Frontal cortex (tissue), 4 donors: ENCODE results near the gene ELL. TPM values are rescaled to one million over a fixed set of nuclear protein-coding genes. Genes with fewer than 3 reads are reported as not detected.
"Not testable (repeated sequence)": the region's sequence is repeated elsewhere in the genome, so short reads cannot be mapped to it uniquely, and the experiment has no call there.

Experiments
- DNase-seq, 2 donors: peaks; one replicate each; pipeline ENCODE4 v3.0.0; 2012; ENCODE audit warnings: low spot score in 2 of 2
- FAIRE-seq: peaks from 2 replicates; lab custom pipeline; 2012; peaks lifted over from hg19 to GRCh38; lab: Jason Lieb, UNC
- total RNA-seq: library from RNA; depleted of rRNA; stranded (reverse); fragments of >200 nt; gene quantifications from one replicate; pipeline ENCODE4 v1.2.3, GENCODE V29; 2014
- donor health status: control.
- donor health status: control.
- donor health status: control.

The ELL gene
- total RNA-seq, result 7.7 TPM

GRCh38 chr19:18521692-18522123 is at the start of gene ELL:
TSS of gene ELL (minus strand) at chr19:18522070. CDS start at chr19:18522055, 15 bp downstream.
- DNase-seq (no peak), FAIRE-seq (no peak)

- no peak for FAIRE-seq
These were observed 46.5 kb upstream of the ELL start for GRCh38 chr19:18568367-18568766.

DNA sequence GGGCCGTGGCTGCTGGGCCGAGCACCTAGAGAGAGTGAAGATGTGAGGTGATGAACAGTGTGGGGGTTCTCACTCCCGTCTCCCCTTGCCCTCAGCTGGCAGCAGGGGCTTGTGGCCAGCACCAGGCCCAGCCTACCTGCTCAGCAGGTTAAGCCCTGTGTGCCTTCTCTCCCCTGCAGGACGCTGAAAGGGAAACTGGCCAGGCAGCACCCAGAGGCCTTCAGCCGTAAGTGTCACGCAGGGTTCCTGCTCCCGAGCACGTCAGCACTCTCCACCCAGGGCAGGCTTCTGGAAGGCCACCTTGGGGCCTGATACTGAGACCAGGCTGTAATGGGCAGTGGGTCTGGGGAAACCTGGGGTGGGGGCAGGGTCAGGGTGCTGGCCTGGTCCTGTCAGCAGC is 45.1 kb upstream of the ELL start:
- FAIRE-seq (no peak), DNase-seq (no peak)

More at GRCh38 chr19:18568367-18568766, 46.5 kb upstream of the ELL start:
- no peak for DNase-seq

- FAIRE-seq, result no peak
- no peak for DNase-seq
These were observed 40.2 kb upstream of the ELL start for GRCh38 chr19:18562086-18562485.

- no peak for FAIRE-seq
- DNase-seq, result no peak
These were observed 37.8 kb upstream of the ELL start for GRCh38 chr19:18559685-18560084.

GRCh38 chr19:18558604-18559003 is 36.7 kb upstream of the ELL start:
- DNase-seq, result no peak
- no peak for FAIRE-seq

- DNase-seq (no peak), FAIRE-seq (no peak)
These were observed 36.3 kb upstream of the ELL start for GRCh38 chr19:18558202-18558555.

DNA sequence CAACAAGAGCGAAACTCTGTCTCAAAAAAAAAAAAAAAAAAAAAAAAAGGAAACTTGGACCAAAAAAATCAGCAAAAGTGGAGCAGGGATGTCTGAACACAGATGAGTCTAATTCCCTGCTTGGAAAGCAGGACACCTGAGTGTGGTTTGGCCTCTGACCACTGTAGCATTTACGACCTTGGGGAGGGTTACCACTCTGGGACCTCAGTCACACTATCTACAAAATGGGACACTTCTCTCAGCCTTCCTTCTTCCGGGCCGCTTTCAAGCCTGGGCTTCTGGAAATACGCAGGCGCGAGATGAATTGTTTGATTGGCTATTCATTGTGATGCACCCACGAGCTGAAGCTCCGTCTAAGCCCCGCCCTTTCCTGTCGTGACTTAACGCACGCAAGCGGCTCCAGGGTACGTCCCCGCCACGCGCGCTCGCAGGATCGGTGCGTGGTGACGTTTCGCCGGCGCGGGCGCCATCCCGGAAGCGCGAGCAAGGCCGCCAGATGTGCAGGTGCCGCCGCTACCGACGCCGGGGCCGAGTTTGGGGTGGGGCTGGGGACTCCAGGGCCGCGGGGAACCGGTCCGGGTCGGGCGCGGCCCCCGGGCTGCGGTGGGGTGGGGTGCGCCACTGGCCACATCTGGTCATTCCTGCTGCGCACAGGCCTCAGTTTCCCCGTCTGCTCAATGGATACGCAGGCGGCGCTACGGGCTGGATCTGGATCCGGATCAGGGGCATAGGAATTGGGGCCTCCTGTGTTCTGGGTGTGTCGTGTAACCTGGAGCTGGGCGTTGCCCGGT is 35.7 kb upstream of the ELL start, which contains the start of gene KXD1:
Gene KXD1, plus strand, starts transcription at position 460 of the 791 bp plus-strand sequence. CDS start 4,187 bp downstream, outside the sequence.
- DNase-seq, result peak; percentile 95 to 97
- FAIRE-seq, result peak; percentile 26

DNA sequence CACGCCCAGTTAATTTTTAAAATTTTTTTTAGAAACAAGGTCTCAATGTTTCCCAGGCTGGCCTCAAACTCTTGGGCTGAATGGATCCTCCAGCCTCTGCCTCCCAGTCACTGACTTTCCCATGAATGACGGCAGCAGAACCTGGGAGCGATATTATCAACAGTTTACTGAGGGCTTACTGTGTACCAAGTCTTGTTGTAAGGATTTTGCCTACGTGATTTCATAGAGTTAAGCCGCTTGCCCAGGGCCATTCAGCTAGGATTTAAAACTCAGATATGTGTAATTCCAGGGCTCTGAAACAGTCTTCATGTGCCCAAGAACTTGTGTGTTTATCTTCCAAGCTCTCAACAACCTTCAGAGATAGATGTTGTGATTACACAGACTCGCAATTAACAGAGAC is 29.8 kb upstream of the ELL start:
- DNase-seq, result no peak
- no peak for FAIRE-seq

DNA sequence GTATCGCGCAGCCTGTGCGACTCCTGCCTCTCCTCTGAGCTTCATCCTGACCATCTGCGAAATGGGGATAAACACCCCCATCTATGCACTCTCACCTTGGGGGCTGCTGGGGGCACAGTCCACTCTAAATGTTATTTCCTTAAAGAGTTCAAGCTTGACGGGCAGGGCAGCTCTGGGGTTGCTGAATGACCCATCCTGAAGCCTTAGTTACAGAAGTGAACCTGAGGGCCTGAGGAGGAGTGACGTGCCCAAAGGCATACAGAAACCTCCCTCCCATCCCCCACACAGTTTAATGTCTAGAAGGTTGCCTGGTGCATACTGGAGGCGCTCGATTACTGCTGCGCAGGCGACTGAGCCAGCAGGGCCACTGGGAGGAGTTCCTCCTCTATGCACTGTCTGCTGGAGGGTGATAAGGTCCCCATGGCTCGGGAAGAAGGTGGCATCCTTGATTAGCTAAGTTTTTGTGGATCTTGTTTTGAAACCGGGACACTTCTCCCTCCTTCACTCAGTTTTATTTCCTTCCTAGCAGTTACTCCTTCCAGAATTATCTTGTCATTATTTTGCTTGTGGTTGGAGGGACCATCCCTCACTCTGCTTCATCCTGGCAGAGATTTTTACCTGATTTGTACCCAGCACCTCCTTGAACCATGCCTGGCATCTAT is 22.1 kb upstream of the ELL start:
- FAIRE-seq, result no peak
- DNase-seq, result peak in 1 of 2 donors; percentile 52

- no peak for FAIRE-seq
- peak; percentile 99 for DNase-seq
These were observed 21.3 kb upstream of the ELL start, which contains the start of gene FKBP8 for GRCh38 chr19:18542941-18543813. TSS of gene FKBP8 (minus strand) at chr19:18543573. CDS start at chr19:18541970, 1,603 bp downstream.

DNA sequence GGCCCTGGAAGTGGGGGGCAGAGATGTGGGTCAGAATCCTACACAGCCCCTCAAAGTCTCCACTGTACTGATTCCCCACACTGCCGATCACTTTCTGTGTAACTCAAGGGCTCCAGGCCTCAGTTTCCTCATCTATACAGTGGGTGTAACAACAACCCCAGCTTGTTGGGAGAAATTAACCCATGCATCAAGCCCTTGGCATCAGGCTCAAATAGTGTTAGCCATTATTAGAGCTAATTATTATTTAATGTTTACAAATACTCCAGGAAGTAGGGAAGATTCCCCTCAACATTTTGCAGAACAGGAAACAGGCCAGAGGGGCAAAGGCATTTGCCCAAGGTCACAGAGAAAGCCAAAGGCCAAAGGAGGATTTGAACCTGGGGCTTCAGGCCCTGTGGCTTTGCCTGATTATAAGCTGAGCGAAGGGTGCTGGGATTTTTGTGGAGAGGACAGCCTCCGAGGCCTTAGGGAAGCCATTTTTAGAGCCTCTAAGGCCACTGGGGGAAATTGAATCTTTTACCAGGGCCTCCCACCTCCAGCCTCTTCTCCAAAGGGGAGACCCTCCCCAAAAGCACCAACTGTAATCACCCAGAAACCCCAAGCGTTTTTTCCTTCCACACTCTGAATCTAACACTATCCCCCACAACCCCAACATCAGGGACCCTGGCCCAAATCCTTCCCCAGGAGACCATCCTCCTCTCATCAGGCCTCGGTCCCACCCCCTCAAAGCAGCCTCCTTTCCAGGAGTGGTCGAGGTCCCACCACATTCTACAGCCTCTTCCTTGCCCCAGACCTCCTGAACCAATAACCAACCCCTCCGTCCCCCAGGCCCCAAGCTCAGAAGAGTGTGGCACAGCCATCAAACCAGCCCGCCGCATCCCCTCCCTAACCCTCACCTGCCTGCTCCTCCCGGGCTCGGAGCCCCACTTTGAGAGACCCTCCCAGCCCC is 20.4 kb upstream of the ELL start:
- FAIRE-seq, result no peak
- peak in 1 of 2 donors; percentile 47 for DNase-seq

GRCh38 chr19:18541258-18541991 is 19.6 kb upstream of the ELL start:
- FAIRE-seq (no peak), DNase-seq (no peak)

DNA sequence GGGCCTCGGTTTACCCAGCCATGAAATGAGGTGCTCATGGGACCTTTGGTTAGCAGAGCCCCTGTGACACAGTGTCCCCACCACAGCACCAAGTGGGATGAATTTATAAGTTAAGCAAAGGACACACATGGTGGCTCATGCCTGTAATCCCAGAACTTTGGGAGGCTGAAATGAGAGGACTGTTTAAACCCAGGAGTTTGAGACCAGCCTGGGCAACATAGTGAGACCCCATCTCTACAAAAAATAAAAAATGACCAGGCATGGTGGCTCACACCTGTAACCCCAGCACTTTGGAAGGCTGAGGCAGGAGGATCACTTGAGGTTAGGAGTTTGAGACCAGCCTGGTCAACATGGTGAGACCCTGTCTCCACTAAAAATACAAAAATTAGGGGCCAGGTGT is 18.3 kb upstream of the ELL start:
- FAIRE-seq, DNase-seq: not testable (repeated sequence)

- FAIRE-seq, result no peak
- no peak for DNase-seq
These were observed 17.5 kb upstream of the ELL start for GRCh38 chr19:18539372-18539771.

DNA sequence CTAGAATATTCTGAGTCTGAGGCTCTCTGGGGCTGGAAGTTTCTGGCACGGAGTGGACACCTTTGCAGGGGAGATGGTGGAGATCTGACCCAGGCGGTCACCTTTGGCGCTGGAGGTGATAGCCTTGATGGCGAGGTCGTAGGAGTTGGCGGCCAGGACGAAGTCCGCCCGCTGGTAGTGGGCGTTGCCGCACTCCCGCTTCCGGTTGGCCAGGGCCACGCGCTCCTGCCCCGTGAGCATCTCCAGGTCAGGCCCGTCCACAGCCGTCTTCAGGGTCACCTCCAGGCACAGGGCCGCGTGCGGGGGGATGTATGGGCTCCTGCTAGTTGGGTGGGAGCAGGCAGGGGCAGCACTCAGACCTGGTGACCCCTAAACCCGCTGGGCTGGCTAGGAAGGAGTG is 16.2 kb upstream of the ELL start:
- DNase-seq (no peak), FAIRE-seq (no peak)

GRCh38 chr19:18537431-18537830 is 15.6 kb upstream of the ELL start:
- FAIRE-seq (no peak), DNase-seq (no peak)

DNA sequence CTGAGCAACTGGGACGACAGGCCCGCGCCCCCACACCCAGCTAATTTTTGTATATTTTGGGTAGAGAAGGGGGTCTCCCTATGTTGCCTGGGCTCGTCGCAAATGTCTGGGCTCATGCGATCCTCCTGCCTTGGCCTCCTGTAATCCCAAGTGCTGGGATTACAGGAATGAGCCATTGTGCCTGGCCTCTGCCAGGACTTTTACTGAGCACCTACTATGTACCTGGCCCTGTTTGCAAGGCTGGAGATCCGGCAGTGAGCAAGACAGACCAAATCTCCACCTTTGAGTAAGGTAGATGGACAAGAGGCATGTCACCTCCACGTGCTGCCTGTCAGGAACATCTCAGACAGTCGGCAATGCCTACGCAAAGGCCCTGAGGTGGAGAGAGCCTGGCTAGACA is 14.6 kb upstream of the ELL start:
- FAIRE-seq (no peak), DNase-seq (no peak)
